GM18499 (cell line): ENCODE measurements around the gene SPATA21.

Experiments used
- ATAC-seq: cut with Tn5 transposase; IDR thresholded peaks from one replicate; pipeline ENCODE4 v1.9.1; 2021; ENCODE audit warnings: moderate number of reproducible peaks; ENCODE audit not compliant: insufficient read depth, unreplicated experiment

SPATA21 gene

DNA sequence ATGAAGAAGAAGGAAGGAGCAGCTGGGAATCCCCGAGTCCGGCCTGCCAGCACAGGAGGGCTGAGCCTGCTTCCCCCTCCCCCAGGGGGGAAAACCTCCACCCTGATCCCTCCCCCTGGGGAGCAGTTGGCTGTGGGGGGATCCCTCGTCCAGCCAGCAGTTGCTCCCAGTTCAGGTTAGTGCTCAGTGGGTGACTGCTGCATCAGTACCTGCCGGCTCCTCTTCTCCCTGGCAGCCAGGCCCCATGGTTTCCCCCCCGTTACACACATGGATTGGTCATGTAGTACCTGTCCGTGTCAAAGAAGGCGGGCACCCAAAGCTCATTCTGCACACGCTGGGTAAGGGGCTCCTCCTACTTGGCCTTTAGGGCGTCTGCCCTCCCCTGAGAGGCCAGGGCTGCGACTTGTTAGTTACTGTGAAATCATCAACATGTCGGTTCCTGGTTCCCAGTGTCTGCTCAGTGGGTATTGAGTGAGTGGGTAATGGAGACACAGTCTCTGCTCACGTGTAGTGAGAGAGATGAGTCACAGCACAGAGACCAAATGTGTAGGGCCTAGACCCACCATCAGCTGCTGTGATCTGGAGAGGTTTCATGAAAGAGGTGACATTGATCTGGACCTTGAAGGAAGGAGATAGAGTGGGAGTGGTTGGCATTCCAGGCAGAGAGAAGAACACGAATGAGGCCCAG, 14.8 kb upstream of the SPATA21 start:
- no peak for ATAC-seq

DNA sequence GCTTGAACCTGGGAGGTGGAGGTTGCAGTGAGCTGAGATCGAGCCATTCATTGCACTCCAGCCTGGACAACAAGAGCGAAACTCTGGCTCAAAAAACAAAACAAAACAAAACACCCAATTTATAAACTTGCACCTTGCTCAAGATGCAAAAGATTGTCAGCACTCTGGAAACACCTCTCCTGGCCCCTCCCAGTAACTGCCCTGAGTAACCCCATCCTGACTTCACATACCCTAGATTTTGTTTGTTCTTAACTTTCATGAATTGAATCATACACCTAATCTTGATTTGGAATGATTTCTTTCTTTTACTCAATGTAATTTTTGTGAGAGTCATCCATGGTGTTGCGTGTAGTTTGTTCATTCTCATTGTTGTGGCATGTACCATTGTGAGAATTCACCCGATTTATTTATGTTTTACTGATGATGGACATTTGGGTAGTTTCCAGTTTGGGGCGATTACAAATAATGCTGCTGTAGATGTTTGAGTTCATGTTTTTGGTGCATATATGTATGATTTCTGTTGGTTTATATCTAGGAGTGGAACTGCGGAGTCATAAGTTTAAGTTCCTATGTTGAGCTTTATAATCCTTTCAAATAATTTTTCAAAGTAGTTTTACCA, 13.7 kb upstream of the SPATA21 start:
- ATAC-seq: no peak

DNA sequence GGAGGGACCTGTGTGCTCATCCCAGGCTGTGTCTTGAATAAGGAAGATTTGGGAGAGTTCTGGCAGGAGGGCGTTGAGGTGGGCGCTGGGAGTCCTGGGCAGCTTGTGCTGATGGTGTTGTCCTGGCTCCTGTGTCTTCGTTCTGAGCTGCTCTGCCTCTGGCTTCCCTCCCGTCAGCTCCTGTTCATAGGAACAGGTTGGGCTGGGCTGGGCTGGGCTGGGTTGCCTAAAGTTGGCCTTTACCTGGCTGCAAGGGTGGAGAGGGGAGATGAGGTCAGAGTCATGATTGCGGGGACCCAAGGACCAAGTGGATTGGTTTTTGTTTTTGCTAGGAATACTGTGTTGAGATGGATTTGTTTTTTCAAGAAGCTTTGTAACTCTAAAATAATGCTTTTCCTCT, 12.4 kb upstream of the SPATA21 start:
- no peak for ATAC-seq

DNA sequence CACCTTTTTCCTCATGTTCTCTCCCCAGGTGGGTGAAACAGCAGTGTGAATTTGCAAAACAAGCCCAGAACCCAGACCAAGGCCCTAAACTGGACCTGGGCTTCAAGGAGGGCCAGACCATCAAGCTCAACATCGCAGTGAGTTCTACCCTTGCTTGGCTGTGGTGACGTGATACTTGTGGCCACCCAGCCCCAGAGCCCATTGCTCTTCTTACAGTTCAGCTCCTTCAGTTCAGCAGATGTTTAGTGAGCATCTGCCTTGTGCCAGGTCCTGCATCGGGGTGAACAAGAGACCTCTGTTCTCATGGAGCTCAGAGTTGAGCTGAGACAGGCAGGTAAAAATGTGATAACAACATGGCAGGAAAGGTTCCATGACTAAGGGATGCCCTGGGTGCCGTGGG, 11.8 kb upstream of the SPATA21 start:
- ATAC-seq: no peak

DNA sequence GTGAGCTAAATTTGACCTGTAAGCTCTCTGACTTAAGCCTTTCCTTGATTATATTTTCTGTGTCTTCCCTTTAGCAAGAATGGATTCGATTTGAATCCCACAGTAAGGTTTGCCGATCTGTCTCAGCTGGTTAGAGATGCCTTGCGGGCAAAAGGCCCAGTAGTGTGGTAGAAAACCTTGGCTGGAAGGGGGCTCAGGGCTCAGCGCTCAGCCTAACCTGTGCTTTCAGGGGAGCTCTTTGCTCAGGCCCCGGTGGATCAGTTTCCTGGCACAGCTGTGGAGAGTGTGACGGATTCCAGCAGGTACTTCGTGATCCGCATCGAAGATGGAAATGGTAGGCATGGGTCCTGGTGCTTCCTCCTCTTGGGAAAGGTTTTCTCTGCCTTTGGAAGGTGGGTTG, 10.4 kb upstream of the SPATA21 start:
- no peak for ATAC-seq

DNA sequence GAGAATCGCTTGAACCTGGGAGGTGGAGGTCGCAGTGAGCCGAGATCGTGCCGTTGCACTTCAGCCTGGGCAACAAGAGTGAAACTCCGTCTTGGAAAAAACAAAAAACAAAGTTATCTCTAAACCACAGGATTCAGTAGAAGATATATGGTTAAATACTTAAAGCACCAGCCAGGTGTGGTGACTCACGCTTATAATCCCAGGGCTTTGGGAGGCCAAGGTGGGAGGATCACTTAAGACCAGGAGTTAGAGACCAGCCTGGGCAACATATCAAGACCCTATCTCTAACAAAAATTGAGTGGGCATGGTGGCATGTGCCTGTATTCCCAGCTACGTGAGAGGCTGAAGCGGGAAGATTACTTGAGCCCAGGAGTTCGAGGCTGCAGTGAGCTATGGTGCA, 8.9 kb upstream of the SPATA21 start:
- no peak for ATAC-seq

DNA sequence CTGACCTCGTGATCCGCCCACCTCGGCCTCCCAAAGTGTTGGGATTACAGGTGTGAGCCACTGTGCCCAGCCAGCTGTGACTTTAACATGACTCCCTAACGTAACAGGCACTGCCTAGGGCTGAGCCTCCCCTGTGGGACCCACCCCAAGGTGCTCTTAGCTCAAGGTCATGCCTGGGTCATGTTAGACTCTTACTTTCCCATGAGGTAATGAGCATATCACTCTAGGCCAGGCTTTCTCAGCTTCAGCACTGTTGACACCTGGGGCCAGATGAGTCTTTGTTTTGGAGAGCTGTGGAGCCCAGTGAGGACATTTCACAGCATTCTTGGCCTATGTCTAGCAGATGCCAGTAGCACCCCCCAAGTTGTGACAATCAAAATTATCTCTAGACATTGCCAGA, 7.8 kb upstream of the SPATA21 start:
- no peak for ATAC-seq

DNA sequence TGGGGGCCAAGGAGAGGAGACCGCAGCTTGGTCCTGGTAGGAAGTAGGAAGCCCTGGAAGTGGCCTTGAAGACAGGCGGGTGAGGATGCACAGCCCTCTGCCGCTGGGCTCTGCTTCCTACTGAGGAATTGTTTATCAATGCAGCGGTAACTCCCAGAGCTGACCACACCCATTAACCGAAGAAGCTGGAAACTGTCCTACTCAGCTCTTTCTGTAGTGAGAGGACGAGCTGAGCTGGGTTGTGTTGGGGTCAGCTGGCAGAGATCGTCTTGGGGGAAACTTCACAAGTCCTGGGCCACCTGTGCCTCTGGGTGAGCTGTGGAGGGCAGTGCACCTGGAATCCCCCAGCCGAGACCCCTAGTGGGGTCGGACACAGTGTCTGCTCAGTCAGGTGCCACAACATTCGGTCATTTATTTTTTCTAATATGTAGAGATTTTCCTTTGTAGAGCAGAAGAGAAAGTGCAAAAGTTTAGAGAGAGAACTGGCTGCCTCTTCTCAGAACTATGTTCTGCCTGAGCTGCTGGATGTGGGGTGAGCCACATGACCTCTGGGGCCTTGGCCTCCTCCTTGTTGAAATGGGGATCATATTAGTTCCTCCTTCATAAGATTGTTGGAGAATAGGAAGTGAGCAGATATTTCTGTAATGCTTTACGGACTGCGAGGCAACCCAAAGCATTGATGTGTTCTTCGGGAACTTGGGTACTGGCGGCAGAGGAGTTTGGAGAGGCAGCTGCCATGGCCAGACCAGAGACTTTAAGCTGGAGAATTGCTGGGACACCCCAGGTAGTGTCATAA, 6.9 kb upstream of the SPATA21 start:
- ATAC-seq: no peak

DNA sequence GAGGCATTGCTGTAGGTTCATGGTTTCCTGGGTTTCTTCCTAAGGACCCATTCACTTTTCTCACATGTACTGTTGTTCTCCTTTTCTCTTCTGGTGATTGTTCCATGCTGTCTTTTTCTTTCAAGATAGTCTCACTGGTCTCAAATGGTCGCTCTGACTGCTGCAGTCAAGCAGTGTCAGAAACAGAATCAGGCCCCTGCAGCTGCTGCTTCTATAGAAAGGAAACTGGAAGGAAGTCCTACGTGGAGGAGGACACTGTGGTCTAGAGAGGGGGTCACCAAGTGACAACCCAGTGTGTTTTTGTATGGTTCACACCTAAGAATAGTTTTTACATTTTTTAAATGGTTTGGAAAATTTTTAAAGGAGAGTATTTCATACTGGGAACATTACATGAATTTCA, 5.7 kb upstream of the SPATA21 start:
- no peak for ATAC-seq

DNA sequence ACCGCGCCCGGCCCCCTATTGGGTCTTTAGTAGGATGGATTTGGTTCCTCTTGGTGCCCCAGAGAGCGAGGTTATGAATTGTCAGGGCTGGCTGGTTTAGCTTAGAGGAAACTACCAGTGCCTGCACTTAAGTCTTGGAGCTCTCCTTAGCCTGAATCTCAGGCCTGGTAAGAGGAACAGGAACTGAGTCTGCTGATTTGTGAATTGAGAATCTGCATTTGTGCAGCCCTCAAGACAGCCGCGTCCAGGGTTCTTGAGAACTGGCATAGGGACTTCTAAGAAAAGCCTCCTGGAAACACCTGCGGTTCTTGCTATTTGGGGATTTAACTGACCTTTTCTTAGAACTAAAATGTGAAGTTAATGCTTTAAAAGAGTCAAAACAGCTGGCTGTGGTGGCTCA, 5.0 kb upstream of the SPATA21 start:
- no peak for ATAC-seq

DNA sequence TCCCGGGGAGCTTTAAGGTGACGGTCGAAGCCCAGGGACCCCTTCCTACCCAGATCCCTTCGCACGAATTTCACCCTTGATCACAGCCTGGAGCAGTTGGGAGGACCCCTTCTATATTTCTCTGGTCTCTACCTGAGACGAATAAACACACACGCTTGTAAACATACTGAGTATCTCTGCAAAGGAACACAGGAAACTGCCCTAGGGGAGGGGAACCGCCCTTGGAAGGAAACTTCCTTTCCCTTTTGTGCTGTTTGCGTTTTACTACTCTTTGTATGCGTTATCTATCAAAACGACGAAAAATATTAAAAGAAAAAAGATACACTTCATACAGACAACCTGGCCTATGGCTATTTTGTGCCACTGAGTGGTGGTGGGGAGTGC, 4.0 kb upstream of the SPATA21 start:
- ATAC-seq: no peak

DNA sequence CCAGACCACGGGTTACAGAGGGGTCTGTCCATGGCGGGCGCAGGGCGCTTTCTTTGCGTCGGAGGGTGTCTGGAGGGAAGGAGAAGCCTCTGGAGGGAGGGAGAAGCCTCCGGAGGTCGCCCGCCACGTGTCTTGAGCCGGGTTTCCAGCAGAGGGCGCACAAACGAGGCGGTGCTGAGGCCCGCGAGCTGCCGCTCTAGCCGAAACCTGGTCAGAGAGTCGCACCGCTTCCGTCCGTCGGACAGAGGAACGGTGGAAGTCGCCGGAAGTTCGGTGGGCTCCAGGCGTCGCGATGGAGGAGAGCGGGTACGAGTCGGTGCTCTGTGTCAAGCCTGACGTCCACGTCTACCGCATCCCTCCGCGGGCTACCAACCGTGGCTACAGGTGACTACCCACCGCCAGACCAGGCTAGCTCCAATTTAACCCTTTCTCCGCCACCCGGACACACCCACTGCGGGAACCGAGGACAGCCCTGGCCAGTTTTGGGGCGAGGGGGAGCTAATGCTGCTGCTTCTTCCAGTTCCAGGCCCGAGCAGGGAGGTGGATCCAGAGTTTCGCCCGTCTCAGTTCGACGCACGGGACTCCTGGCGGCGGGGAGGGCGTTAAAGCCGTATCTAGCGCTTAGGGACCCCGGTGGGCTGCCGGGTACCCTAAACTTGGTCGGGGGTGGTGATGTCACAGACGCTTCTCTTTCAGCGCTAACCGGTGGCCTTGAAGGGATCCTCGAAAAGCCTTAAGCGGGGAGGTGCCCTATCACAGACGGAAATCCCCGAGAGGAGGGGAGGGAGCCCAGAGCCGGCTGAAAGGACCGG, 3.5 kb upstream of the SPATA21 start, which contains the start of gene NECAP2:
Gene NECAP2, plus strand, starts transcription at position 255 of the 812 bp plus-strand sequence. Its CDS starts 38 bp downstream, at position 293.
- no peak for ATAC-seq

DNA sequence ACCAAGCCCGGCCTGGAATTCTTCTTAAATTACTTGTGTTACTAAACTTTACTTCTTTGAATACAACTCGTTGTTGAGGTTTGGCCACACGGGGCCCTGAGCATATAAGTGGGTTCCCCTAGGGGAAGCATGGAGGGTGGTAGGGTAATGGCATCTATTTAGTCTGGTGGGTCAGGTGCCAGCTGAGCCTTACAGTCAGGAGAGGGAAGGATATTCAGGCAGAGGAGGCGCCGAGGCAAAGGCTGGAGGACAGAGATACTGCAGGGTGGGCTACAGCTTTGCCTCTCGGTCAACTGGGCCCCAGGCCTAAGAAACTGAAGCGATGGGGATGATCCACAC, 2.9 kb upstream of the SPATA21 start:
- no peak for ATAC-seq

DNA sequence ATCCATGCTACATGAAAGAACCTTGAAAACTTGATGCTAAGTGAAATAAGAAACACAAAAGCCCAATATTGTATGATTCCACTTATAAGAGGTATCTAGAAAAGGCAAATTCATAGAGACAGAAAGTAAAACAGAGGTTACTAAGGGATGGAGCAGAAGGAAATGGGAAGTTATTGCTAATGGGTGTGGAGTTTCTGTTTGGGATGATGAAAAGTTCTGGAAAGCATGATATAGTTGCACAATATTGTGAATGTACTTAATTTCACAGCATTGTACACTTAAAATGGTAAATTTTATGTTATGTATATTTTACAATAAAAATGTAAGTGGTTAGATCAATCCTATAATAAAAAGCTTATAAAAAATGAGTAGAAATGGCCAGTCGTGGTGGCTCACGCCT, 1.7 kb upstream of the SPATA21 start:
- ATAC-seq: no peak

DNA sequence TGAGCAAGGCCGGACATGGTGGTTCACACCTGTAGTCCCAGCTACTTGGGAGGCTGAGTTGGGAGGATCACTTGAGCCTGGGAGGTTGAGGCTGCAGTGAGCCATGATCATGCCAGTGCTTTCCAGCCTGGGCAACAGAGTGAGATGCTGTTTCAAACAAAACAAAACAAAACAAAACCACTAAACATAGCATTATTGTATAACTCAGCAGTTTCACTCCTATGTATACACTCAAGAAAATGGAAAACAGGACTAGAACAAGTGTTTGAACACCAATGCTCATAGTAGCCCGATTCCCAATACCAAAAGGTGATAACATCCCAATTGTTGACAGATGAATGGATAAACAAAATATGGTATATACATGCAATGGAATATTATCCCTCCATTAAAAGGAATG, 1.3 kb upstream of the SPATA21 start:
- no peak for ATAC-seq

DNA sequence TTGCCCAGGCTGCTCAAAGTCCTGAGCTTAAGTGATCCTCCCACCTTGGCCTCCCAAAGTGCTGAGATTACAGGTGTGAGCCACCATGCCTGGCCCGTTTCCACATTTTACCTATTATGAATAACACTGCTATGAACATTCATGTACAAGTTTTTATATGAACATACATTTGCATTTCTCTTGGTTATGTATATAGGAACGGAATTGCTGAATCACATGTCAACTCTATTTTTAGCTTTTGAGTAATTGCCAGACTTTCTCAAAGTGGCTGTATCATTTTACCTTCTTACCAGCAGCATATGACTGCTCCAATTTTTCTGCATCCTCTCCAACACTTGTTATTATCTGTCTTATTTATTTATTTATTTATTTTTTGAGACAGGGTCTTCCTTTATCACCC, 2.7 kb downstream of the SPATA21 start:
- ATAC-seq: no peak

DNA sequence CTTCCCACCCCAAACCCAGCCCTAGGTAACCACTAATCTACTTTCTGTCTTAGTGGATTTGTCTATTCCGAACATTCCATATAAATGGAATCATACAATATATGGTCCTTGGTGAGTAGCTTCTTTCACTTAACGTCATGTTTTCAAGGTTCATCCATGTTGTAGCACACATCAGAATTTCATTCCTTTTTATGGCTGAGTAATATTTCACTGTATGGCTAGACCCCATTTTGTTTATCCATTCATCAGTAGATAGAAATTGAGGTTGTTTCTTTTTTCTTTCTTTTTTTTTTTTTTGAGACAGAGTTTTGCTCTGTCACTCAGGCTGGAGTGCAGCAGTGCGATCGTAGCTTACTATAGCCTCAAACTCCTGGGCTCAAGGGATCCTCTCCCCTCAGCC, 3.2 kb downstream of the SPATA21 start:
- no peak for ATAC-seq

DNA sequence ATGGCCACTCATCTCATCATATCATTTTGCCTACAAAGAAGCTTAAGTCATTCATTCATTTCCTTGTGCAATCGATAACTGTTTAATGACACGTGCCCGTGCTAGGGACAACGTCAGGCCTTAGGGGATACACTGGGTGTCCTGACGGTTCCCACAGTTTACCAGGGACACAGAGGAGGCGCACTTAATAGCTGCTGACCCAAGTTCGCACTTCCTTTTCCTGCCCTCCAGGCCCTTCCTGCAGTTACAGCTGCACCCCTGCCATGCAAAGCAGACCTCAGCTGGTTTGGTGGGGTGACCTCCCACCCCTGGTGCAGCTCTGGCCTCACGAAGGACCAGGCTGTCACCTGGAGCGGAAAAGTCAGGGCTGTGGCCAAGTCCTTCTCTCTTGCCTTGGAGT, 4.2 kb downstream of the SPATA21 start:
- no peak for ATAC-seq

DNA sequence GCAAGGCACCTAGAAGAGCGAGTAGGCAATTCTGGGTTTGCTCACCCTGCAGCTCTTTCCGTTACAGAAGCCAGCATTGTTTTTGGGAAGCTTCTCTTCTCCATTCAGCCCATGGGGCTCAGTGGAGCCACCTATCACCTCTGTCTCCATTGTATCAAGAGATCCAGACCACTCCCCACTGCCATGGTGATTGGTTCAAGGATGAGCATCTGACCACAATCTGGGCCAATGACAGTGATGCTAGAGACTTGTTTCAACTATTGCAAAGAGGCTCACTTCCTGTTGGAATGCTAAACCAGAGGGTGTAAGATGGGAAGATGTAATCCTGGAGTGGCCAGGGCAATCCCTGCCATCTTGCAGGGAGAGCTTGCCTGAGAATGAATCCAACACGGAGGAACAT, 6.6 kb downstream of the SPATA21 start:
- no peak for ATAC-seq

DNA sequence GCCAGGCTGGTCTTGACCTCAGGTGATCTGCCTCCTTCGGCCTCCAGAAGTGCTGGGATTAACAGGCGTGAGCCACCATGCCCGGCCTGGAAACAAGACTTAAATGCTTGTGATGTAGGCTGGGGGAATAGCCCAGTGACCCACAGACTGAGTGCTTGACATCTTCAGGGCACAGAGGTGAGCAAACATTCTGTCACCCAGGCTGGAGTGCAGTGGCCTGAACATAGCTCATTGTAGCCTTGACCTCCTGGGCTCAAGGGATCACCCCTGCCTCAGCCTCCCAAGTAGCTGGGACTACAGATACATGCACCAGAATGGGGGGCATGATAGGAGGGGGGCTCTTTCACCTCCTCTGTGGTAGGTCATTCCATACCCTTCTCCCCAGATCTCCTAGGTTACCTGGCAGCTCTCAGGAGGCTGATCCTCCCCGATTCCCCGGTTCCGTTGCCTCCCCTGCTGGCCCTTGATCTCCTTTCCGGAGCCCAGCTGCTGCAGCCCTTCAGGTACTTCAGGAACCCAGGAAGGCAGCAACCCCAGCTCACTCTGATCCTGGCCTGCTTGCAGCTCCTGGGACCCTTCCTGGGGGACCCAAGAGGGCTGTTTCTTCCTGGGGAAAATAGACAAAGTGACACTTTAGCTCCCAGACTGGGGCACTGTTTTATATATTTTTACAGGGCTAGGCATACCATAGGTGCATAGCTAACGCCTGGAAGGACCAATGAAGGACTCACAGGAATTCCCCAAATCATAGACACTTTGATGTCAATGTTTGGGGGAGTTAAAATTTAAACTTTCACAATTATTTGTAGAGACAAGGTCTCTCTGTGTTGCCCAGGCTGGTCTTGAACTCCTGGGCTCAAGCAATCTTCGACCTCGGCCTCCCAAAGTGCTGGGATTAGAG, 11.8 kb downstream of the SPATA21 start:
- ATAC-seq: no peak
